Stimulated activated CD8-positive, alpha-beta memory T cell treated with anti-CD3 and anti-CD28 coated beads, Interleukin-7, amount 100 ng/mL, for 1 hour (primary cell): ENCODE measurements around the gene TEDC1.

ENCODE experiments used
- DNase-seq, 2 donors: peaks; one replicate each; pipeline ENCODE4 v3.0.0-alpha.2; 2020; ENCODE audit warnings: low read depth in 2 of 2

The TEDC1 gene

GRCh38 chr14:105484997-105485393 lies 6.1 kb upstream of the TEDC1 start:
- DNase-seq, result no peak

DNA sequence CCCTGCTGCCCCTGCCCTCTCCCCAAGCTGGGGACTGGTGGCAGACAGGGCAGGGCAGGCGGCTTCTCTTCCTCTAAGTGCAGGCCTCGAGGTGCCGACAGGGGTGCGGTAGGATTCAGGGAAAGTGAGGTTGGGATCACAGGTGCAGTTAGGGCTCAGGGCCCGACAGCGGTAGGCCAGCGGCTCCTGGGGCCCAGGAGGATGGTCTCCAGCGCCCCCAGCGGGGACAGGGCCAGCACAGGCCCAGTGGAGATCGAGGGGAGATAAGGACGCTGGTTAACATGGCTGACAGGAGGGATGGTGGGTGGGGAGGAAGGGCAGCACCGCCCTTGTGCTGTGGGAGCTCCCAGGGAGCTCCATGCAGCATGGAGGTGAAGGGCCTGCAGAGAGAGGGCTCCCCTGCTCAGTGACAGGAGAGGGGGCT lies 5.3 kb upstream of the TEDC1 start:
- no peak for DNase-seq

GRCh38 chr14:105486163-105486973 lies 4.7 kb upstream of the TEDC1 start, which contains the start of gene CRIP1:
Gene CRIP1 (plus strand): TSS chr14:105486886. CDS start chr14:105487260, 374 bp downstream.
- no peak for DNase-seq

- peak in 1 of 2 donors; percentile 48 for DNase-seq
Observed at GRCh38 chr14:105486974-105487448, 4.0 kb upstream of the TEDC1 start.

DNA sequence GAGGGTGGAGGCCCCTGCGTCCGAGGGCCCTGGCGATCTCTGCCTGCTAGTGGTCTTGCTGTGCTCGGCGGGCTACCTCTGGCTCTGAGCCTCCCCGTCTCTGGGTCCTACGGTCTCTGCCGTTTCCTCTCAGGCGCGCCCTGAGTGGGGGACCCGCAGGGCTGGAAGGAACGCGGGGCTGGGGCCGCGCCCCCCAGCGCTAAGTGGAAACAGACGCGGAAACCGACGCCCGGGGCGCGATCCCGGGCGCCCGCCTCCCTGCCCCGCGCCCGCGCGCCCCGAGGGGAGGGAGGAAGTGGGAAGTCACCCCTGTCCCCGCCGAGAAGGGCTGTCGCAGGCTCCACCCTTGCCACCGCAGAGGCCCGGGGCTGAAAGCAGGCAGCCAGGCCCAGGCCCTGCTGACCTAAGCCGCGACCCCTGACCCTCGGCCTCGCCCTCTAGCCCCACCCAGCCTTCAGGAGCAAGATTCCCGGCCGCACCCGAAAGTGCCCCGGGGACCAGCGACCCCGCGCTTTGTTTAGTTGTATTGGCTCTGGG lies 3.5 kb upstream of the TEDC1 start:
- no peak for DNase-seq

- DNase-seq, result no peak
Observed at GRCh38 chr14:105487986-105488777, 2.9 kb upstream of the TEDC1 start.

DNA sequence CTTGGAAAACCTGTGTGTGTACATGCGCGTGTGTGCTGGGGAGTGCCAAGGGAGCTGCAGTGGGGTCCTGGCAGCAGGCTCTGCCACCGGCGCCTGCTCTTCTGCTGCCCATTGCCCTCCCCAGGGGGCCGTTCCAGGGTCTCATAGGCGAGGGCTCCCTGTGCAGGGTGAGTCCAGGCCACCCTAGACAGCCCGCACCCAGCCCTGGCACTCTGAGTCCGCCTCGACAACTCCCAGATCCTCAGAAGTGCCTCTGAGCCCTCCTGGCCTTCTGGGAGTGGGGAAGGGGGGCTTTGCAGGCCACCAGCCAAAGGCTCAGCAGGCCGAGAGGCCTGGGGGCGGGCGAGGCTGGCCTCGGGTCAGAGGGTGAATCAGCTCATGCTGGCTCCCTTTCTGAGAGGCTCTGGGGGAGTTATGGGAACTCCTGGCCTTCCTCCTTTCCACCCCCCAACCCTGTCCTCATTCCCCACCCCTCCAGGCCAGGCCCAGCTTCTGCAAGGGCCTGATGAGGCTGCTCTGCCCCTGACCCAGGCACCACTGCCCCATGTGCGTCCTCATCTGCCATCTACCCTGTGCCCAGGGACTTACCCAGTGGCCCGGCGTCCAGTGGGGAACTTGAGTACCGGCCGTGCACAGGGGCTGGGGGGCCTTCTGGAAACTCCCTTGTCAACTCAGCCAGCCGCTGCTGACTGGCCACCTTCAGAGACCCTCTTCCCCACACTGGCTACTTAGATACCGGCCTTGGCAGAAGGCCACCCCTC lies 2.1 kb upstream of the TEDC1 start:
- no peak for DNase-seq

DNA sequence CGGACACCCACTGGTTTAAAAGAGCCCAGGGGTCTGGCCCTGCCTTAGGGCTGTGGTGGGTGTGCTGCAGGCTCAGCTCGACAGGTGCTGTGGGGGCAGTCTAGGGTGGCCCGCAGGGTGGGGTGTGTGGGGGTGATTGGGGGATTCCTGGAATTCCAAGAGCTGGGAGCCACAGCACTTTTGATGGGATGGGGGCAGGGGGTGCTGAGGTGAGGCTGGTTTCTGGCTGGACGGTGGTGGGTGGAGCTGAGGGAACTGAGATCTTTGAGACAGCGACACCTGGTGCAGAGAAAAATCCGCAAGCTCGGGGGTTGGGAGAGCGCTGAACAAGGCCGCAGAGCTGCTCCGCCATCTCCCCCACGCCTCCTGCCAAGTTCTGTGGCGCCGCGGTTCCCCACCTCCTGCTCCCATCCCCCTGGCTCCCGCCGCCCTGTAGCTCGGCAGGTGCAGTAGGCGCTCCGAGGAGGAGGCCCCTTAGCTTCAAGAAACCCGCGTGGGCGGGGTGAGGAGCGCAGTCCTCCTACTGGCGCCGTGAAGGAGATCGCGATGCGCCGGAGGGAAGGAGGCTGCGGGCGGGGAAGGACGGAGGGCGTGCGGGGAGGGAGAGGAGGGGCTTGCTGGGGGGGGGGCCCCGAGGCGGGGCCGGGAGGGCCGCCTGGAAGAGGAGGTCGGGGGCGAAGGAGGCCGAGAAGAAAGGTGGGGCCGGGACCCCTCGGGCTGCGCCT lies 1.3 kb upstream of the TEDC1 start:
- DNase-seq, result peak; percentile 63 to 69

GRCh38 chr14:105490267-105490571 lies 827 bp upstream of the TEDC1 start:
- DNase-seq, result no peak

DNA sequence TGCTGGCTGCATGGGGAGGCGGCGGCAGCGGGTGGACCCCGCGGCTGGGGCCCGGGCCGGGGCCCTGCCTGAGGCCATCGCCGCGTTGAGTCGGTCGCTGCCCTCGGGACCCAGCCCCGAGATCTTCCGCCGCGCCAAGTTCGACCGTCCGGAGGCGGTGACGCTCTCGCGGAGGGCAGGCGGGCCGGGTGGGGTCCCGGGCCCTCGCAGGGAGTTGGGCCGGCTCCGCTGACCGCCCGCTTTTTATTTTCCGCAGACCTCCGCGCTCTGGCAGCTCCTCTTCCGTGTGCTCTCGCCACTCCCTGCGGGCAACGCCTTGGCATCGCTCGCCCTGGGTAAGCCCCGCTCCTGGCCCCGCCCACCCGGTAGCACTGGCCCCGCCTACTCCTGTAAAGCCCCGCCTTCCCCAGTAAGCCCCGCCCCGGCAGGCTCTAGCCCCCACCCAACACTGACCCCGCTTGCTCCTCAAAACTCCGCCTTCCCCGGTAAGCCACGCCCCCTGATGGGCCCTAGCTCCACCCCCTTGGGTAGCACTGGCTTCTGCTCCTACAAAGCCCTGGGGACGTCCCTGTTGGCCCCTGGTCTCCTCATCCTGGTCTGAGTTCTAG lies 424 bp downstream of the TEDC1 start:
- peak; percentile 68 to 74 for DNase-seq

- DNase-seq, result no peak
Observed at GRCh38 chr14:105492031-105492970, 1.3 kb downstream of the TEDC1 start.

DNA sequence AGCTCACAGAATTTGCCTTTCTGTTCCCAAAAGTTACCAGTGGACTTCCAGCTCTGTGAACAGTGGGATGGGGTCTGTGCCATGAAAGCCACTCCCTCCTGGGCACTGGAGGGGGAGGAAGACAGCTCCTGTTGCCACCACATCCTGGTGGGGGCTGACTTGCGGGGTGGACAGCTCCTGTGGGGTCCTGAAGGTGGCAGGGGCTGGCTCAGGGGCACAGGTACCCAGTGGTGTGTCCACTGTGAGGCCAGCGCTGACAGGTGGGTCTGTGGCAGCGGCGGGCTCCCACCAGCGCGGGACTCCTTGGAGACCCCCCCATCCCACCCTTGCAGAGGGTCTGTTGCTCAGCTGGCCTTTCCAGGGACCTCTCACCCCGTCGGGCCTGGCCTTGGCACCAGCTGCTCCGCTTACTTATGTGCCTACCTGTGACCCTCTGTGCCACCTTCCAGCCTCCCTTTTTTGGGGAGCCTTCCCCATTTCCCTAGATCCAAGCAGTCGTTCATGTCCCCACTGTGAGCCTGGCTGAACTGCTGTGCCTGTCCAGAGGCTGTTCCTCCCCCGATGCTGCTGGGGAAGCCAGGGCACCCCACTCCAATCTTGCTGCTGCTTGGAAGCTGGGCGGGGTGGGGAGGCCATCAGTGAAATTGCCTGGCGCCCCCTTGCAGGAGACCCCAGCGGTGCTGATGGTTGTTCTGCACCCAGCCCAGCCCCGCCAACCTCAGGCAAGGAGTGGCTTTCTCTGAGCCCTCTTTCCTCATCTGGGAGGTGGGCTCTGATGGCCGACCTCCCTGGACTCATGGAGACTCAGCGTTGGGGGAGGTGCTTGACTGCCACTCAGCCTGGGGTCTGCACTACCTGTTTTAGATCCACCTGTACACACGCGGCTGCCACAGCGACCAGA lies 2.2 kb downstream of the TEDC1 start:
- no peak for DNase-seq

DNA sequence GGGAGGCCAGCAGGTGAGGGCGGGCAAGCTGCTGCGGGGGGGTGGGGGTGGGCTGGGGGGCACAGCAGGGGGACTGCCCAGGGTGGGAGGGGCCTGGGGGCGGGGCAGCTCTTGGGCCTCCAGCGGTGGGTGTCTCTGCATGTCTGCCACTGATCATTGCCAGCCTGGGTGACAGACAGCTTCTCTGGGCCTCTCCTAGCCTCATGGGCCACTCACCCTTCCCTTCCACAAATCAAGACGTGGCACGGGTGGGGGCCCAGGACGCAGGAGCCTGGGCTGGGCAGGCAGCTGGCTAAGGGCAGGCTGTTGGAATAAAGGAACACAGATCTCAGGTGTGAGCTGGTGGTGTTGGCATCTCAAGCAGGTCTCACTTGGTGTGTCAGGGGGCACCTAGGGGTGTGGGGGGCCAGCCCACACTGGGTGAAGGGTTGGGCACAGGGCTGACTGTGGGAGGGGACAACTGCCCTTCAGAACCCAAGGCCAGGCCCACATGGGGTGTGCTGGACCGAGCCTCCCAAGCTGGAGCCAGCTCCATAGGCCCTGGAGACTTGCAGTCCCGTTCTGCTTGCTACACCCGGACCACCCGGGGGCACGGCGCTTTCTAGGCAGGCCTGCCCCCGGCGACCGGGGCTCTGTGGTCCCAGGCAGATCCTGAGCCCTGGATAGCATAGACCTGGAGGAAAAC lies 3.0 kb downstream of the TEDC1 start:
- DNase-seq, result no peak

DNA sequence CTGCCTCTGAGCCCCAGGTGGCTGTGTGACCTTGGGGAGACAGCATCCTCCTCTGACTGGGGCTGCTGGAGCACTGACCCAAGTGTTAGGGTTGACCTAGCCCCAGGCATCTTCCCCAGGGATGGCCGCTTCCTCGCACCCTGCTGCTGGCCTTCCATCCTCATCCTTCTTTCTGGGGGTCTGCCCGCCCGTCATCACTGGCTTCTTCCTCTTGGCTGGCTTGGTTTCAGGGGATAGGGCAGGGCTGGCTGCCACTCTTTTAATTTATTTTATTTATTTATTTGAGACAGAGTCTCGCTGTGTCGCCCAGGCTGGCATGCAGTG lies 3.5 kb downstream of the TEDC1 start:
- no peak for DNase-seq

GRCh38 chr14:105495101-105495989 lies 4.3 kb downstream of the TEDC1 start:
- DNase-seq, result no peak

DNA sequence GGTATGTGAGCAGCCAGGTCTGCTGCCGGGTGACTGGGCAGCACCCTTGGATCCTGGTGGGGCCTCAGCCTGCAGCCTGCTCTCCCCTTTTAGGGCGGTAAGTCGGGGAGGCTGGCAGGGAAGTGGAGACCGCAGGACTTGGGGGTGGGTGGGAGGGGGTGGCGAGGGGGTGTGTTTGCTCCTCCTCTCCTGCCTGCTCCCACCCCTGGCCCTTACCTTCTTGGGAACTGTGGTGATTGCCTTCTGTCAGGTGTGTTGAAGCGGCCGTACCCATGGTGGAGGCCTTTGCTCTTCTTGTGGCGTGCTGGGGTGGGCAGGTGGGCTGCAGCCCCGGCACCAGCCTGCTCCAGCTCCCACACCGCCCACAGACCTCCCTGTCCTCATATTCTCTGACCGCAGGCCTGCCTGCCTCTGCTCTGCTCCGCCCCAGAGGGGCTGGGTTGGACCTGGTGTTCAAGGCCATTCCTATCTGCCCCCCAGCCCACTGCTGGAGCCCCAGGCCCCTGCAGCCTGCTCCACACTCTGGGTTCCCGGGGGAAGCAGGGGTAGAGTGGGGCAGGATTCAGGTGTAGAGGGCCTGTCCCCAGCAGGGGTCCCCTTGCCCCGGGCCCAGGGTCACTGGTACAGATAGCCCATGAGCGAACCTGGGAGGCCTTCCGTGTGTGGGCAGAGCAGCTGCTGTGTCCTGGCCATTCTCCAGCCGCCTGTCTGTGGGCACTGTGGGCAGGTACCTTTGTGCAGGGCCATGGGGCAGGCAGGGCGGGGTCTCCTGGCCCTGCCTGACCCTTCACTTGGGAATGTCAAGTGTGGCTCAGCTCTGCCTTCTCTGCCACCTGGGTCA lies 5.2 kb downstream of the TEDC1 start:
- DNase-seq, result no peak
